Endothelial cell of umbilical vein (primary cell): ENCODE results near the gene MYL1. TPM values are rescaled to one million over a fixed set of nuclear protein-coding genes. Genes with fewer than 3 reads are reported as not detected.

ENCODE experiments used
- BruUV-seq: library from RNA; stranded (reverse); fragments of 400-500 nt; replicated peaks from 2 replicates; lab custom pipeline; 2021; lab: Mats Ljungman, UMichigan
- CTCF ChIA-PET: fragments of 300-600, 350-600 bp; sonication (Branson Sonifier 250); formaldehyde crosslinking; loops from one replicate; lab custom pipeline; 2021; ENCODE audit warnings: antibody characterized with exemption, inconsistent platforms; lab: Charles Lee
- POLR2A ChIA-PET: fragments of 300-600, 350-600 bp; sonication (Branson Sonifier 250); formaldehyde crosslinking; loops from one replicate; lab custom pipeline; 2021; ENCODE audit warnings: antibody characterized with exemption, inconsistent platforms; lab: Charles Lee
- DNase-seq: peaks from one replicate; pipeline ENCODE4 v3.0.0-alpha.2; 2011; ENCODE audit warnings: low read depth, low spot score
- FAIRE-seq: peaks from 2 replicates; lab custom pipeline; 2011; peaks lifted over from hg19 to GRCh38; lab: Jason Lieb, UNC
- H2AFZ ChIP-seq: 2 replicates; pipeline ENCODE4 v1.6.0; 2012; ENCODE audit warnings: low read depth, low read length, control low read depth, inconsistent platforms
- H3K27ac ChIP-seq: 2 replicates; pipeline ENCODE4 v1.5.1; 2011; ENCODE audit warnings: low read depth, mild to moderate bottlenecking, control low read depth, low read length, moderate library complexity; ENCODE audit not compliant: insufficient read depth
- H3K27me3 ChIP-seq, 2 experiments: 2 replicates each; pipeline versions ENCODE4 v1.6.0 to v1.6.1; 2011; ENCODE audit warnings: low read length in 2 of 2, mixed read lengths in 1 of 2; ENCODE audit not compliant: control insufficient read depth in 2 of 2, insufficient read depth in 2 of 2
- H3K36me3 ChIP-seq, 2 experiments: 2 replicates in 1 of 2; 3 replicates in 1 of 2; pipeline ENCODE4 v1.5.1; 2011; ENCODE audit warnings: low read length in 2 of 2, mild to moderate bottlenecking in 1 of 2, moderate library complexity in 1 of 2; ENCODE audit not compliant: control insufficient read depth in 2 of 2, insufficient read depth in 2 of 2; ENCODE audit errors: extremely low read depth in 1 of 2
- H3K4me1 ChIP-seq: 3 replicates; pipeline ENCODE4 v1.5.1; 2011; ENCODE audit warnings: mild to moderate bottlenecking, low read length; ENCODE audit not compliant: control insufficient read depth, insufficient read depth; ENCODE audit errors: extremely low read depth
- H3K4me2 ChIP-seq: 2 replicates; pipeline ENCODE4 v1.6.1; 2011; ENCODE audit warnings: low read length, control low read depth, mixed read lengths; ENCODE audit not compliant: insufficient read depth
- H3K4me3 ChIP-seq, 3 experiments: fragments of 200-600 bp in 1 of 3; sonication (generic), shearing (Covaris generic) in 1 of 3; replicated peaks in 1 of 3; 2 replicates each; pipeline ENCODE4 v1.5.1; 2011 to 2016; ENCODE audit warnings: control low read depth in 3 of 3, low read length in 3 of 3, mild to moderate bottlenecking in 2 of 3, inconsistent platforms in 1 of 3, low read depth in 1 of 3, moderate library complexity in 1 of 3; ENCODE audit not compliant: insufficient read depth in 1 of 3
- H3K79me2 ChIP-seq: 2 replicates; pipeline ENCODE4 v1.6.0; 2012; ENCODE audit warnings: low read length, inconsistent platforms; ENCODE audit not compliant: control insufficient read depth, insufficient read depth
- H3K9ac ChIP-seq: replicated peaks from 2 replicates; pipeline ENCODE3; 2011; ENCODE audit warnings: low read length, control low read depth; ENCODE audit not compliant: insufficient read depth; ENCODE audit errors: extremely low read depth
- H3K9me1 ChIP-seq: replicated peaks from 3 replicates; pipeline ENCODE4 v1.6.0; 2011; ENCODE audit warnings: mild to moderate bottlenecking, low read length; ENCODE audit not compliant: control insufficient read depth, insufficient read depth; ENCODE audit errors: extremely low read depth
- H3K9me3 ChIP-seq: replicated peaks from 2 replicates; pipeline ENCODE4 v1.5.1; 2012; ENCODE audit warnings: low read length, inconsistent platforms; ENCODE audit not compliant: control insufficient read depth, insufficient read depth
- H4K20me1 ChIP-seq: replicated peaks from 2 replicates; pipeline ENCODE3; 2011; ENCODE audit warnings: mild to moderate bottlenecking, low read length; ENCODE audit not compliant: control insufficient read depth, insufficient read depth; ENCODE audit errors: extremely low read depth
- CTCF ChIP-seq, 2 donors: IDR thresholded peaks; 1 replicate in 1 of 2; 2 replicates in 1 of 2; pipeline ENCODE4 v1.5.1; 2011; ENCODE audit warnings: low read length in 2 of 2, mild to moderate bottlenecking in 2 of 2, moderate library complexity in 2 of 2, control low read depth in 1 of 2, inconsistent platforms in 1 of 2, low read depth in 1 of 2; ENCODE audit not compliant: insufficient read depth in 1 of 2; ENCODE audit errors: extremely low read depth in 1 of 2
- EZH2 ChIP-seq: IDR thresholded peaks from 2 replicates; pipeline ENCODE4 v1.6.1; 2012; ENCODE audit warnings: borderline replicate concordance, low read depth, mild to moderate bottlenecking, moderate library complexity, low read length, inconsistent platforms; ENCODE audit not compliant: severe bottlenecking
- FOS ChIP-seq: IDR thresholded peaks from 2 replicates; pipeline ENCODE4 v1.6.1; 2011; ENCODE audit warnings: mild to moderate bottlenecking, low read length, moderate library complexity, borderline replicate concordance; ENCODE audit not compliant: insufficient read depth
- GATA2 ChIP-seq: IDR thresholded peaks from 2 replicates; pipeline ENCODE4 v1.7.0; 2011; ENCODE audit warnings: low read depth, mild to moderate bottlenecking, moderate library complexity, mixed read lengths, low read length; ENCODE audit not compliant: insufficient read length, insufficient read depth
- JUN ChIP-seq: IDR thresholded peaks from 2 replicates; pipeline ENCODE4 v1.6.1; 2011; ENCODE audit warnings: borderline replicate concordance, low read depth; ENCODE audit not compliant: insufficient read length, insufficient read depth
- MAX ChIP-seq: IDR thresholded peaks from 2 replicates; pipeline ENCODE4 v1.6.1; 2011; ENCODE audit not compliant: insufficient read depth, insufficient read length
- MYC ChIP-seq: IDR thresholded peaks from one replicate; pipeline ENCODE4 v1.6.1; 2011; ENCODE audit warnings: mild to moderate bottlenecking, low read depth, low read length
- POLR2A ChIP-seq: IDR thresholded peaks from 2 replicates; pipeline ENCODE4 v1.6.1; 2012; ENCODE audit warnings: low read depth, mild to moderate bottlenecking, control low read depth, low read length
- POLR2AphosphoS5 ChIP-seq: IDR thresholded peaks from 2 replicates; pipeline ENCODE4 v1.6.1; 2012; ENCODE audit warnings: low read depth, mild to moderate bottlenecking, control low read depth, low read length, moderate library complexity; ENCODE audit not compliant: insufficient read depth
- dilution Hi-C: fragments of 300-500 bp; cut with MboI; formaldehyde crosslinking; loops from one replicate; pipeline ENCODE4 v1.15.0; 2019; ENCODE audit warnings: low sequenced_read_pairs; ENCODE audit not compliant: extremely low pct_ligation_motif_present
- intact Hi-C: fragments of 100-400 bp; cut with micrococcal nuclease; formaldehyde crosslinking; loops from one replicate; pipeline ENCODE4 v1.10.0; 2022
- polyA plus RNA-seq, 4 experiments: library from polyadenylated mRNA; depleted of rRNA in 3 of 4; stranded (reverse) in 3 of 4; unstranded in 1 of 4; fragments of >200 nt; gene quantifications; 2 replicates each; pipeline versions ENCODE4 v1.2.1 to v1.2.3, GENCODE V29; 2011 to 2012; ENCODE audit warnings: missing spikeins in 1 of 4
- total RNA-seq: library from RNA; stranded (reverse); gene quantifications from 2 replicates; pipeline ENCODE4 v1.2.3, GENCODE V29; 2021

The MYL1 gene
- total and polyA plus RNA-seq, 2 donors (not counting 3 experiments of a cell fraction or from before 2014, with no cell fraction given), result not detected

GRCh38 chr2:210318891-210319290 is 3.9 kb upstream of the MYL1 start:
- no peak overlapping the region for H3K4me2 ChIP-seq
- no peak overlapping the region for H3K9ac ChIP-seq

More at GRCh38 chr2:210318891-210319290, 3.9 kb upstream of the MYL1 start:
- FAIRE-seq, result no peak
- POLR2A ChIA-PET, result no interaction called here
- H3K27ac ChIP-seq, result no peak overlapping the region
- CTCF ChIA-PET, result no interaction called here
- no peaks in the 10 kb centered on the region for H3K9me1 ChIP-seq
- H4K20me1 ChIP-seq, result no peaks in the 10 kb centered on the region
- no peaks in the 10 kb centered on the region for H3K27me3 ChIP-seq
- H3K4me1 ChIP-seq, result no peaks in the 10 kb centered on the region
- H3K4me3 ChIP-seq, result no peak overlapping the region
- no peaks in the 10 kb centered on the region for H3K9me3 ChIP-seq
- BruUV-seq, result no TSS peak
- H2AFZ ChIP-seq, result no peak overlapping the region
- no peaks in the 10 kb centered on the region for H3K36me3 ChIP-seq
- dilution Hi-C loops, result no loop called here
- intact Hi-C loops, result no loop called here
- no peaks in the 10 kb centered on the region for H3K79me2 ChIP-seq
- DNase-seq, result no peak
- TF ChIP-seq JUN (no peak), FOS (no peak), POLR2A (no peak), MYC (no peak), MAX (no peak), GATA2 (no peak), EZH2 (no peak), POLR2AphosphoS5 (no peak), CTCF (IDR thresholded peaks at IDR 0.05; ENCODE audit: extremely low read depth in 1 of 2, insufficient read depth in 1 of 2, low read depth in 1 of 2, low read length in 2 of 2) (no peak)
